Natural killer cell (primary cell): Measurements from ENCODE around the gene CDYL2. TPM values are rescaled to one million over a fixed set of nuclear protein-coding genes. Genes with fewer than 3 reads are reported as not detected.

Source experiments
- ATAC-seq, 3 donors: fragments of 150-1000 bp in 2 of 3; fragments of 200-7000 bp in 1 of 3; cut with Tn5 transposase; 1 replicate in 1 of 3; 2 replicates in 2 of 3; pipeline ENCODE4 v1.10.0; 2021; ENCODE audit warnings: mild to moderate bottlenecking in 2 of 3, moderate library complexity in 2 of 3
- DNase-seq, 2 donors: peaks; one replicate each; pipeline versions ENCODE4 v3.0.0 to v3.0.0-alpha.2; 2013 to 2021; ENCODE audit warnings: mixed read lengths in 1 of 2
- H3K27ac ChIP-seq: one replicate; pipeline ENCODE4 v1.5.1; 2013; ENCODE audit warnings: mild to moderate bottlenecking, low read length
- H3K27me3 ChIP-seq: one replicate; pipeline ENCODE4 v1.6.1; 2013; ENCODE audit warnings: low read length; ENCODE audit not compliant: control insufficient read depth, insufficient read depth
- H3K36me3 ChIP-seq: one replicate; pipeline ENCODE4 v1.6.1; 2013; ENCODE audit warnings: low read length; ENCODE audit not compliant: control insufficient read depth, insufficient read depth
- H3K4me1 ChIP-seq: one replicate; pipeline ENCODE4 v1.6.1; 2013; ENCODE audit warnings: low read length; ENCODE audit not compliant: control insufficient read depth, insufficient read depth
- H3K4me3 ChIP-seq: one replicate; pipeline ENCODE4 v1.5.1; 2013; ENCODE audit warnings: low read length
- H3K9me3 ChIP-seq: one replicate; pipeline ENCODE4 v1.6.1; 2013; ENCODE audit warnings: low read length; ENCODE audit not compliant: control insufficient read depth, insufficient read depth
- H3K27ac Mint-ChIP-seq, 2 donors: one replicate each; pipeline ENCODE4 v1.8.0; 2022; ENCODE audit warnings: mild to moderate bottlenecking in 2 of 2, mixed read lengths in 2 of 2, moderate library complexity in 1 of 2
- H3K27me3 Mint-ChIP-seq, 2 donors: one replicate each; pipeline ENCODE4 v1.8.0; 2022; ENCODE audit warnings: low read depth in 2 of 2, mixed read lengths in 2 of 2
- H3K36me3 Mint-ChIP-seq: one replicate; pipeline ENCODE4 v1.8.0; 2022; ENCODE audit warnings: mixed read lengths
- H3K4me1 Mint-ChIP-seq, 2 donors: one replicate each; pipeline ENCODE4 v1.8.0; 2022; ENCODE audit warnings: mixed read lengths in 2 of 2
- H3K4me3 Mint-ChIP-seq: one replicate; pipeline ENCODE4 v1.8.0; 2022; ENCODE audit warnings: mild to moderate bottlenecking, moderate library complexity, mixed read lengths
- H3K9me3 Mint-ChIP-seq, 2 donors: one replicate each; pipeline ENCODE4 v1.8.0; 2022; ENCODE audit warnings: mixed read lengths in 2 of 2
- WGBS: methylation state at CpG from one replicate; pipeline ENCODE4 v1.1.7; 2013; ENCODE audit warnings: missing lambda C conversion rate; ENCODE audit not compliant: insufficient coverage; 5-methylcytosine and 5-hydroxymethylcytosine counted together
- intact Hi-C: fragments of 100-400 bp; cut with micrococcal nuclease; formaldehyde crosslinking; loops from one replicate; pipeline ENCODE4 v1.14.2; 2022
- total RNA-seq, 4 donors: library from RNA; stranded (reverse); fragments of 120-200 nt in 1 of 4; gene quantifications; one replicate each; pipeline versions ENCODE4 v1.2.3 to v1.2.4, GENCODE V29; 2013 to 2022
- TF ChIP-seq, protein P1 (sequence below): fragments of 200-600 bp; IDR thresholded peaks from one replicate; pipeline ENCODE4 v1.8.0; 2022; ENCODE audit warnings: antibody characterized with exemption

The CDYL2 gene
- total RNA-seq, 3 donors from 2014 or later (not counting 1 experiment from before 2014, with no cell fraction given): 2.7 to 14.5 (median 3.4) TPM

DNA sequence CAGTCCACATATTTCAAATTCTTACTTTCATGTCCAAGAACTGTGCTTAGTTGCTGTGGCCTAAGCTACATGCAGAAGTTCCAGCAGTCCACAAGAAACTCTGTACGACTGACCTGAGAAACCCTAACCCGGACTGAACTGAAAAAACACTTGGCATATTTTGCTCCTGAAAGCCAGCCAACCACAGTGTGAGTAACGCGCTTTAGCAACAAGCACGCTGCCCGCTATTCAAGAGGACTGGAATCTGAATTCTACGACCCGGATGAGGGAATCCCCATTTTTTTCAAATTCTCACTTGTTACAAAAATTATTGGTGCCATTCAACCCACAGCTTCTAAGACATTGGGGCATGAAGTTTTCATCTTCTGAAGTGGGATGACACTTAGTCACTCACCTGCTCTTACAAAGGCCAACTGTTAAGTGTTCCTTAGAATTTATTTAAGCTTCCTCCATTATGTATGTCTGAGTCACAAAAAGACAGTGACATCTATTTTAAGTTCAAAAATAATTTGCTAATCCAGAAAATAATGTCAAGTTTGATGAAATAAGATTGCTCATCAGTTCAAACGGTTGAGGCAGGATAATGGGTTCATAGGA is 78.7 kb downstream of the CDYL2 start:
- Histone ChIP-seq H3K27ac (no peak overlapping the region), H3K4me1 (no peaks in the 10 kb centered on the region), H3K9me3 (peaks cover 3% of the 10 kb centered on the region), H3K4me3 (no peak overlapping the region), H3K36me3 (no peaks in the 10 kb centered on the region), H3K27me3 (no peaks in the 10 kb centered on the region)
- peak in 1 of 2 donors; percentile 13 for DNase-seq
- Mint-ChIP-seq H3K4me3 (no peak overlapping the region), H3K27me3 (peaks cover 0 to 2% of the 10 kb centered on the region in 2 donors), H3K27ac (no peak overlapping the region), H3K4me1 (no peaks in the 10 kb centered on the region), H3K36me3 (no peaks in the 10 kb centered on the region), H3K9me3 (peaks cover 2 to 4% of the 10 kb centered on the region in 2 donors)
- WGBS: 94% methylated on average over 9 of the region's 9 CpGs
- no peak for ATAC-seq
- intact Hi-C loops: no loop called here
- TF ChIP-seq, protein P1, sequence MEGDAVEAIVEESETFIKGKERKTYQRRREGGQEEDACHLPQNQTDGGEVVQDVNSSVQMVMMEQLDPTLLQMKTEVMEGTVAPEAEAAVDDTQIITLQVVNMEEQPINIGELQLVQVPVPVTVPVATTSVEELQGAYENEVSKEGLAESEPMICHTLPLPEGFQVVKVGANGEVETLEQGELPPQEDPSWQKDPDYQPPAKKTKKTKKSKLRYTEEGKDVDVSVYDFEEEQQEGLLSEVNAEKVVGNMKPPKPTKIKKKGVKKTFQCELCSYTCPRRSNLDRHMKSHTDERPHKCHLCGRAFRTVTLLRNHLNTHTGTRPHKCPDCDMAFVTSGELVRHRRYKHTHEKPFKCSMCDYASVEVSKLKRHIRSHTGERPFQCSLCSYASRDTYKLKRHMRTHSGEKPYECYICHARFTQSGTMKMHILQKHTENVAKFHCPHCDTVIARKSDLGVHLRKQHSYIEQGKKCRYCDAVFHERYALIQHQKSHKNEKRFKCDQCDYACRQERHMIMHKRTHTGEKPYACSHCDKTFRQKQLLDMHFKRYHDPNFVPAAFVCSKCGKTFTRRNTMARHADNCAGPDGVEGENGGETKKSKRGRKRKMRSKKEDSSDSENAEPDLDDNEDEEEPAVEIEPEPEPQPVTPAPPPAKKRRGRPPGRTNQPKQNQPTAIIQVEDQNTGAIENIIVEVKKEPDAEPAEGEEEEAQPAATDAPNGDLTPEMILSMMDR: no peak

GRCh38 chr16:80723981-80724380 is 80.4 kb downstream of the CDYL2 start:
- Mint-ChIP-seq H3K4me1 (no peaks in the 10 kb centered on the region), H3K27me3 (peaks cover 0 to 2% of the 10 kb centered on the region in 2 donors), H3K27ac (no peak overlapping the region), H3K36me3 (no peaks in the 10 kb centered on the region), H3K9me3 (peaks cover 2 to 4% of the 10 kb centered on the region in 2 donors), H3K4me3 (no peak overlapping the region)
- H3K36me3 ChIP-seq: no peaks in the 10 kb centered on the region
- TF ChIP-seq, protein P1: no peak
- peaks cover 3% of the 10 kb centered on the region for H3K4me1 ChIP-seq
- H3K27me3 ChIP-seq: no peaks in the 10 kb centered on the region
- intact Hi-C loops: no loop called here
- H3K27ac ChIP-seq: no peak overlapping the region
- no peak overlapping the region for H3K4me3 ChIP-seq
- DNase-seq (no peak), ATAC-seq (no peak)
- peaks cover 3% of the 10 kb centered on the region for H3K9me3 ChIP-seq

GRCh38 chr16:80723091-80723490 is 81.3 kb downstream of the CDYL2 start:
- Mint-ChIP-seq H3K36me3 (no peaks in the 10 kb centered on the region), H3K27me3 (peaks cover 0 to 2% of the 10 kb centered on the region in 2 donors), H3K4me1 (no peaks in the 10 kb centered on the region), H3K4me3 (no peak overlapping the region), H3K9me3 (peaks cover 2 to 4% of the 10 kb centered on the region in 2 donors), H3K27ac (no peak overlapping the region)
- Histone ChIP-seq H3K4me3 (no peak overlapping the region), H3K27ac (no peak overlapping the region), H3K27me3 (no peaks in the 10 kb centered on the region), H3K36me3 (no peaks in the 10 kb centered on the region), H3K9me3 (peaks cover 3% of the 10 kb centered on the region), H3K4me1 (peaks cover 3% of the 10 kb centered on the region)
- no peak for DNase-seq
- TF ChIP-seq, protein P1: no peak
- 92% methylated on average over 4 of the region's 4 CpGs for WGBS
- no peak for ATAC-seq
- intact Hi-C loops: no loop called here

GRCh38 chr16:80720804-80721371 is 83.5 kb downstream of the CDYL2 start:
- no peak overlapping the region for H3K27ac ChIP-seq
- TF ChIP-seq, protein P1: no peak
- peaks cover 3% of the 10 kb centered on the region for H3K9me3 ChIP-seq
- Mint-ChIP-seq H3K4me3 (no peak overlapping the region), H3K27me3 (peaks cover 0 to 2% of the 10 kb centered on the region in 2 donors), H3K36me3 (no peaks in the 10 kb centered on the region), H3K27ac (no peak overlapping the region), H3K9me3 (peaks cover 0 to 4% of the 10 kb centered on the region in 2 donors), H3K4me1 (no peaks in the 10 kb centered on the region)
- ATAC-seq (no peak), DNase-seq (no peak)
- H3K27me3 ChIP-seq: no peaks in the 10 kb centered on the region
- WGBS: 70% methylated on average over 5 of the region's 5 CpGs
- peaks cover 3% of the 10 kb centered on the region for H3K4me1 ChIP-seq
- H3K4me3 ChIP-seq: no peak overlapping the region
- intact Hi-C loops: no loop called here
- H3K36me3 ChIP-seq: no peaks in the 10 kb centered on the region
